HG02884 (cell line): ENCODE results near the gene IFNL3.
"Not testable (repeated sequence)": the region's sequence is repeated elsewhere in the genome, so short reads cannot be mapped to it uniquely, and the experiment has no call there.

Experiments
- ATAC-seq: cut with Tn5 transposase; IDR thresholded peaks from one replicate; pipeline ENCODE4 v1.9.1; 2021; ENCODE audit warnings: mild to moderate bottlenecking, moderate library complexity; ENCODE audit not compliant: unreplicated experiment

IFNL3 gene

DNA sequence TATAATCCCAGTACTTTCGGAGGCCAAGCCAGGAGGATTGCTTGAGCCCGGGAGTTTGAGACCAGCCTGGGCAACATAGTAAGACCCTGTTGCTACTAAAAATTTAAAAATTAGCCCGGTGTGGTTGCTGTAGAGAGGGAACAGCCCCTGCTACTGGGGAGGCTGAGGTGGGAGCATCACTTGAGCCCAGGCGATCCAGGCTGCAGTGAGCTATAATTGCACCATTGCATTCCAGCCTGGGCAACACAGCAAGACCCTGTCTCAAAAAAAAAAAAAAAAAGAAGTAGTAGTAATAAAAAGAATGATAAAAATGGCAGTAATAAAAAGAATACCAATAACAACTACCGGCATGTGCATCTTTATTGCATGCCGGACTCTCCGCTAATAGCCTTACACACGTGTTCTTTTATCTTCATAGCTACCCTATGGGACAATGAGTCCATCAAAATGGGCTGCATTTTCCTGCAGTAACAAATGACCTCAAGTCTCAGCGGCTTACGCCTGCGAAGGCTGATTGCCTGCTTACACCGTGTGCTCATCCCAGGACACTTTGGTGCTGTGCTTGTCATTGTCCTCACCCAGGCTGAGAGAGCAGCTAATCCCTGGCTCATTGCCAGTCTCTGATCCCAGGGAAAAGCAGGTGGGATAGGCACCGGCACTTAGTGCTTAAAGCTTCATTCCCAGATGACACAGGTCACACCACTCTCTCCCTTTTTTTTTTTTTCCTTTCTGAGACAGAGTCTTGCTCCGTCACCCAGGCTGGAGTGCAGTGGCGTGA, 26.4 kb downstream of the IFNL3 start:
- ATAC-seq, result no peak

DNA sequence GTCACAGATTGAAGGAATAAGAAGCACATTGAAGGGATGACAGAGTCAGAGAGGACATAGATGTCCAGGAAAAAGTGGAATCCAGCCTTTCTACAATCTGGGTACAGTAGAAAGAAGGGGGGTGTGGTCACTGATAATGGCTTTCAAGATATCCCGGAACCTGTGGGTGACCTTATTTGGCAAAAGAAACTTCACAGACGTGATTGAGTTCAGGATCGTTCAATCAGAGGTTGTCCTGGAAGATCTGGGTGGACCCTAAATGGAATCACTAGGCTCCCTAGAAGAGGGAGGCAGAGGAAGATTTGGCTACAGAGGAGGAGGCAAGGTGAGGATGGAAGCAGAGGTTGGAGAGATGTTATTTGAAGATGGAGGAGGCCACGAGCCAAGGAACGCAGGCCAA, 27.7 kb downstream of the IFNL3 start:
- ATAC-seq, result no peak

DNA sequence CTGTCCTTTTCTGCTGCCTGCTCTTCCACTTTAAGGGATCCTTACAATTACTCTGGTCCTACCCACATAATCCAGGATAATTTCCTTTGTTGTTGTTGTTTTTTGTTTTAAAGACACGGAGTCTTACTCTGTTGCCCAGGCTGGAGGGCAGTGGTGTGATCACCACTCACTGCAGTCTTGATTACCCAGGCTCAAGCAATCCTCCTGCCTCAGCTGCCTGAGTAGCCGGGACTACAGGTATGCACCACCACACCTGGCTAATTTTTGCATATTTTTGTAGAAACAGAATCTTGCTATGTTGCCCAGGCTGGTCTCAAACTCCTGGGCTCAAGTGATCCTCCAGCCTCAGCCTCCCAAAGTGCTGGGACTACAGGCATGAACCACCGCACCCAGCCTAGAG, 29.5 kb downstream of the IFNL3 start:
- not testable (repeated sequence) for ATAC-seq

DNA sequence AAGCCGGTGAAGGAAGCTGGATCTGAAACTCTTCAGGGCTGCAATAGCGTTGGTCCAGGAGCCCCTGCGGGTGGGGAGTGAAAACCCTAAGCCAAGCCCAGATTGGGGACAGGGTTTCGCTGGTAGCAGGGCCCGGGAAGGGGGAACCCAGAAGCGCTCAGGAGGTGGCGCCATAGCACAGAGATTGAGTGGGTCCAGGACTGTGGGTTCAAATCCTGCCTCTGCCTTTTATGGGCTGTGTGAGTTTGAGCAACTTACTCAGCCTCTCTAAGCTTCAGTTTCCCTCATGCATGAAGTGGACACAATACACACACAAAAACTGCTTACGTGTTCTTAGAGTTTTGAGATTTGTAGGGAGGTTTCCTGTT, 32.4 kb downstream of the IFNL3 start:
- no peak for ATAC-seq

DNA sequence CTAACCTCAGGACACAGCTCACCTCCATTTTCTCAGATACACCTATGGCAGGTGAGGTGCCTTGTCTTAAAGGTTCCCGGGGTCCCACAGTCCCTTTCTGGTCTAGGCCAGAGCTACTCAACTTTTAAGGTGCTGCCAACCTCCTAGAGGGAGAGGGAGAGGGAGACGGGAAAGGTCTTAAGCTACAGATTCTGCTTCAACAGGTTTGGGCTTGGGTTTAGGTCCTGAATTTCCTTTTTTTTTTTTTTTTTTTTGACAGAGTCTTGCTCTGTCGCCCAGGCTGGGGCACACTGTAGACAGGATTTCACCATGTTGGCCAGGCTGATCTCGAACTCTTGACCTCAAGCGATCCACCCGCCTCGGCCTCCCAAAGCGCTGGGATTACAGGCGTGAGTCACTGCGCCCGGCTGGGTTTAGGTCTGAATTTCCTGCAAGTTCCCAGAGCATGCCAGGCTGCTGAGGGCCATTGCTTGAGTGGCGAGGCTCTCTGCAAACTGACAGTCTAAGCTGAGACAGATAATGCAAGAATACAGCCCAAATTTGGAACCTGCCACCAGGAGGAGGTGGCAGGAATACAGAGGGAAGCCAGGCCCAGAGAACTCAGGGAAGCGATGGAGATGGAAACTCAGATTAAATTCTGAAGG, 33.0 kb downstream of the IFNL3 start:
- no peak for ATAC-seq

DNA sequence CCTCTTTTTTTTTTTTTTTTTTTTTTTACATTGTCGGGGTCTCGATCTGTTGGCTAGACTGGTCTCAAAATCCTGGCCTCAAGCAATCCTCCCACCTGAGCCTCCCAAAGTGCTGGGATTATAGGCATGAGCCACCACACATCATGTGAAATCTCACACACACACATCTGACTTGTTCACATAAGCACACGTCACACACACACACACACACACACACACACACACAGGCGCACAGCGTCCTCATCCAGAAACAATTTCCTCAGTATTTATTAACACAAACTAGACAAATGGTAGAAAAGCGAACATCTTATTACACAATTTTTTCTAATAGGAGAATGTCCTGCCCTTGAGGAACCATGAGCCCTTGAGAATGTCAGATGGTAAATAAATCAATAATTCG, 35.6 kb downstream of the IFNL3 start:
- no peak for ATAC-seq

- ATAC-seq, result no peak
Observed at GRCh38 chr19:39208175-39208795, 36.5 kb downstream of the IFNL3 start.

DNA sequence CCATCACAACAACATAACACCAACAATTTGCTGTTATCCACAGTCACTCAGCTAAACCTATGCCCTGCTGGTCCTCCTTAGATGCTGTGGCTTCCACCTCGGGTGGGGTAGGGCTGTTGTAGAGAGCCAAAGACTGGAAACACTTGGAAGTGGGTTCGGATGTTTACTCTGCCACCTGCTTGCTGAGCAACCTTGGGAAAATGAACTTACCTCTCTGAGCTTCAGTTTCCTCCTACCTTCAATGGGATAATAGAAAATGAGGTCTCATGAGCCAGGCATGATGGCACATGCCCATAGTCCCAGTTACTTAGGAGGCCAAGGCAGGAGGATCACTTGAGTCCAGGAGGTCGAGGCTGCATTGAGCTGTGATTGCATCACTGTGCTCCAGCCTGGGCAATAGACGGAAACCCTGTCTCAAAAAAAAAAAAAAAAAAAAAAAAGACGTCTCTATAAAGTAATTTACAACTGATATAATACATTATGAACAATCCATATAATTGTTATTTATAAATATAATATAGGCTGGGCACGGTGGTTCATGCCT, 37.4 kb downstream of the IFNL3 start:
- no peak for ATAC-seq

DNA sequence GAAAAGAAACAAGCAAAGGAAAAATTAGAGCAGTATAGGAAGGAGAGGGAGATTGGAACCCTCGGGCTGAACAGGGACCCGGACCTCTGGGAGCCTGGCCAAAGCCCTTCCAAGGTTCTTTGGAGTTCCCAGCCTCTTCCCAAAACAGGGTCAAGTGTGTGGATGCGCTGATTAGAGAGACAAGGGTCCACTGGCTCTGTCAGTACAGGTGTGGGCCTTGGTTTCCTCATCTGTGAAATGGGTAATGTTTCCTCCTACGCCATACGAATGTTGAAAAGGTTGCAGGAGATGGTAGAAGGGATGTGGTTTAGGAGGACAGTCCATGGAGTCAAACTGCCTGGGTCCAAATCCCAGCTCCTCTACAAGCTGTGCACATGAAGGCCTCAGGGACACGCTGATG, 38.7 kb downstream of the IFNL3 start:
- ATAC-seq, result no peak

- ATAC-seq, result no peak
Observed at GRCh38 chr19:39205449-39205764, 39.4 kb downstream of the IFNL3 start.

DNA sequence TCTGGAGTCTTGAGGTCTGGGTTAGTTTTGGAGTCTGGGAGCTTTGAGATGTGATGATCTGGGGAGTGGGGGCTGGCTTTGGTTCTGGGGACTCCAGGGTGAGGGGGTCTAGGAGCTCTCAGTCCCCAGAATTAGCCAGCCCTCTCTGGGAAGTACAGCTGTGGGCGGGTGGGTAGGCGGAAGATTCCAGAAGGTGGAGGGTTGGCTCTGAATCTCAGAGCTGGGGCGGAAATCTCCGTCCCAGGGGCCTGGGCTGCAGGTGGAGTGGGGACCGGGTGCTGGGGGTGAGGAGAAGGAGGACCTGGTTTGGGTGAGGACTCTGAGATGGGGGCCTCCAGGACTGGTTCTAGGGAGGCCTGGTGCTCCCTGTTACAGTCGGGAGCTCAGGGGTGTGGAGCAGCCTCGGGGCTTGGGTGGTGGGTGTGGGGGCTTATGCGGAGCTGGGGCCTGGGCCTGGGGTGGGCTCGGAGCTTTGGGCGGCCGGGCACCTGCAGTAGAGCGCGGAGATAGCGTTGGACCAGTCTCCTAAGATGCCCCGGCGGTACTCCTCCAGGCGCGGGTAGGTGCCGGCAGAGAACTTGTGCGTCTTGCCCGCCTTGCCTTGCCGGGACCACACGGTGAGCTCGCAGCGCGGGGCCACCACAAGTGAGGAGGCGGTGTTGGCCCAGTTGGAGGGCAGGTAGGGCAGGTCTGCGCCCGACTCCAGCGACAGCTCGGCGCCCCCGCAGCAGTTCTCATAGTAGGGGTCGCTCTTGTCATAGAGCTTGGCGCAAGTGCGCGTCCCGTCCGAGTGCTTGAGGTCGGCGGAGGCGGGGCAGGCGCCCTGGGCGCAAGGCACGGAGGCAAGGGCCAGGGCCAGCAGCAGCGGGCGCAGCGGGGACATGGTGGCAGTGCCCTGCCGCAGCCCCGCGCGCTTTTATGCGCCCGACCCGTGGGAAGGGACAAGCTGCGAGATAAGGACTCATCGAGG, 41.1 kb downstream of the IFNL3 start, which contains the start of gene SYCN:
TSS of gene SYCN (minus strand) at position 892 of the 970 bp plus-strand sequence. CDS start at position 883, 9 bp downstream.
- ATAC-seq, result no peak

DNA sequence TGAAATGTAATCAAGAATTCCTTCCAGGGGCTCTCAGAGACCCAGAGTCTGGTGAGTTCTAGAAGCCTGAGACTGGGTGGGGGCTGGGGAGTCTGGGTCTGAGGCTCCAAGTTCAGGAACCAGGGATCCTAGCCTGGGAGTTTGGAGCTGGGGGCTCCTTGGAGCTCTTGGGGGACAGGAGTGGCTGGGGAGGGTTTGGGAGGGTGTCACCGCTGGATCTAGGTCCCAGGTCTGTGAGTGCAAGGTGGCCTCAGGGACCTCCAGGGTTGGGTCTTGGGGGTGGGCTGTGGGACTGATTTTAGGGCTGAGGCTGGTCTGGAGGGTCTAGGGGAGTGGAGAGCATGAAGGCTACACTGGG, 41.8 kb downstream of the IFNL3 start:
- ATAC-seq, result no peak

DNA sequence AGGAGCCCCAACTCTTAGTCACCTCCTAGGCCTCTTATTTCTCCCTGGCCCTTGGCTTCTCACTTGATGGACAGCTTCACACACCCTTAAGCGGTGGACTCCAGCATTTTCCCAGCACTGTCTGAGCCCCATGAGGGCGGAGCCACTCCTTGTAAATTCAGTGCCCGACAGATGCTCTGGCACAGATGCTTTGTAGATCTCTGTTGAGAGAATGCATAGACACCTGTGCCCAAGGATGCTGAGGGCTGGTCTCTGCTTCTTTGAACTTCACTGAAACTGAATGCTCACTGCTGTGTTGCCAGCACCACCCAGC, 44.0 kb downstream of the IFNL3 start:
- ATAC-seq, result no peak

GRCh38 chr19:39200066-39200802, 44.6 kb downstream of the IFNL3 start:
- ATAC-seq, result no peak

DNA sequence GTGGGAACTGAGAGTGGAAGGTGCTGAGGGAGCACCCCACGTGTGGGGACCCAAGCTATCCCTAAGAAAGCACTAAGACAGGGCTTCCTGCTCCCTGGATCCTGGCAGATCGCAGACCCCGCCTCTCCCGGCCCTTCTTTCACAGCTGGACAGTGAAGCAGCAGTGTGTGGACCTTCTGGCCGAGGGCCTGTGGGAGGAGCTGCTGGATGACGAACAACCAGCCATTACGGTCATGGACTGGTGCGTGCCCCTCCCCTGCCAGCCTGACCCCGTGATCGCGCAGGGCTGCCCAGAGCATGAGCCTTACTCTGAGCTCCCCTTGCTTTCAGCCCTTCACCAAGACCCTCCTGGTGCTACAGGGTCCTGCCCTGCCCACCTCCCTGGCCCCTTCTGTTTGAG, 45.8 kb downstream of the IFNL3 start:
- no peak for ATAC-seq

DNA sequence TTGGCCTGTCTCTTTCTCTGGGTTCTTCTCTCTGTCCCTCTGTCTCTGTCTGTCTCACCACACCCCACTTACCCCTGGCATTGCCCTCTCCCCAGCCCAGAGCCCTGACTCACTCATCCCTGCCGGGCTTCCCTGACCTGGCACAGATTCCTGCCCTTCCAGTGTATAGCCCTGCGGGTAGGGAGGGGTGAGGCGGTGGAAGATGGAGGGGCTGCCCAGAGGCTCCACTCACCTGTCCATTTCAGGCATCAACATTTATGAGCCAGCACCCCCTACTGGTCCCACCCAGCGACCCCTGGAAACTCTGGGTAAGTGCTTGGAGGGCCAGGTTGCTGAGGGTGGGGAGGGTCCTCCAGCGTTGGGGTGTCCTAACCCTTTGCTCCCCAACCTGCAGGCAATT, 47.0 kb downstream of the IFNL3 start:
- ATAC-seq, result no peak

DNA sequence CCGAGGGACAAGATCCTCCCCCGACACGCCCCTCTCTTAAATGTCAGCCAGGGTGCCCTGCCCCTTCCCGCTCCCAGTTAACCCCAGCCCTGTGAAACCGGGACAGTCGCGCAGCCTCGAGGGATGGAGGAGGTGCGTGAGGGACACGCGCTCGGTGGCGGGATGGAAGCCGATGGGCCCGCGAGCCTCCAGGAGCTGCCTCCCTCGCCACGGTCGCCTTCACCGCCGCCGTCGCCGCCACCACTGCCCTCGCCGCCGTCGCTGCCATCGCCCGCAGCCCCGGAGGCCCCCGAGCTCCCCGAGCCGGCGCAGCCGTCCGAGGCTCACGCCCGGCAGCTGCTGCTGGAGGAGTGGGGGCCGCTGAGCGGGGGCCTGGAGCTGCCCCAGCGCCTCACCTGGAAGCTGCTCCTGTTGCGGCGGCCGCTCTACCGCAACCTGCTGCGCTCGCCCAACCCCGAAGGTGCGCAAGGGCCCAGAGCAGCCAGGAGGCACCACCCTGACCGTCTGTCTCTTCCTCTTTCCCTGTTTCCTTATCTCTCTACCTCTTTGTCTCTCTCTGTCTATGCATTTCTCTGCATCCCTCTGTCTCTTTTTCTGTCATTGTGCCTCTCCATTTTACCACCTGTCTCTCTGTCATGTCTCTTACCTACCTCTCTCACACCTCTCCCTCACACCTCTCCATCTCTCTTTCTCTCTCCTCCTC, 47.8 kb downstream of the IFNL3 start, which contains the start of gene NCCRP1:
TSS of gene NCCRP1 (plus strand) at position 105 of the 703 bp plus-strand sequence. CDS start at position 124, 19 bp downstream.
- no peak for ATAC-seq

GRCh38 chr19:39196320-39196719, 48.5 kb downstream of the IFNL3 start:
- ATAC-seq, result no peak

DNA sequence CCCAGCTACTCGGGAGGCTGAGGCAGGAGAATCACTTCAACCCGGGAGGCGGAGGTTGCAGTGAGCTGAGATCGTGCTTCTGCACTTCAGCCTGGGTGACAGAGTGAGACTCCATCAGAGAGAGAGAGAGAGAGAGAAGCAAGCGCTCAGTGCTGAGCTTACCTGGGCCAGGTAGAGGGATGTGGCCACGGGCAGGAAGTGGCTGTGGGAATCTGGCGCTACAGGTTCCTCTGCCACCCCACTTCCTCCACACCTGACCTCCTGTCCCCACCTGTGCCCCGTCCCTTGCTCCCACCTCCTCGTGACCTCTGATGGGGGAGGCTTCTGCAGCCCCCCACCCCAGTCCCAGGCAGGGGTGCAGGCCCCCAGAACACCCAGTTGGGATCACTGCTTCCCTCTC, 49.1 kb downstream of the IFNL3 start:
- no peak for ATAC-seq
